ENCODE results near the gene ARMC3.
A peak's percentile ranks its signal among the peaks of the same experiment; 100 is the strongest.

ARMC3 gene

DNA sequence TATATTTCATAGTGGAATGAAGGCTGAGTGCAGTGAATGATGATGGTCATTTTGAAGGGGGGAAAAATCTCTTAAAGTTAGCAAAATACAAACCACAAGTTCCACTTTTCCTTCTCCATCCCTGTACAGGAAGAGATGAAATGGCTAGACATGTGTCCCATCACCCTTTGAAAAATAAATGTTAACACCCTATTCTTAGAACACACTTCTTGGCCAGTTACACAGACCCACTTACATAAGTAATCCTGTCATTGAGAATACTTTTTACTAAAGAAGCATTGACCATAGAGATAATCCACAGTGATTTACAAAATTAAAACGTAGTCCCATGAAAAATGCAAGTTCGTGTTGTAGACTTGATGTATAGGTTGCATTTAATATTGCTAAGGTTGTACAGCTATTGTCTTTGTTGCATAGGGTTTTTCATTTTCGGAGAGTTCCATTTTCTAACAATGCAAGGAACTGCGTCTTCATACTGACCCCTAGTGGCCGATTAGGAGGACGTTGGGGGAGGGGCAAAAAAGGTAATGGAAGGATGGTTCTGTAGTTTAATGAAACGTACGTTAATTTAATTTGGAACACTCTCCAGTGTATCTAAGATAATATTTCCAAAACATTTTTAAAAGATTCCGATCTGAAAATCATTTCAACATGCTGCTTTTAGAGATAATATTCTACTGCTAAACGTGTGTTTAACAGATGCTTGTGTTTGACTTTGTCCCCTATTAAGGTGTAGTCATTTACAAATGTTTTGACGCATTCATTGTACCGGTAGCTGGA is 60.9 kb downstream of the ARMC3 start:
- no peaks in the 10 kb centered on the region for H3K9me3 Mint-ChIP-seq
- ATAC-seq (replicated peaks) (peak in 1 of 2 donors; percentile 60), DNase-seq (peak; percentile 35)
- no peaks in the 10 kb centered on the region for H3K36me3 Mint-ChIP-seq
- H3K4me3 Mint-ChIP-seq: no peak overlapping the region
- no peak overlapping the region for H3K27ac Mint-ChIP-seq
- H3K4me1 Mint-ChIP-seq: peaks cover 0 to 4% of the 10 kb centered on the region in 2 donors
- peaks cover 10 to 16% of the 10 kb centered on the region in 2 donors for H3K27me3 Mint-ChIP-seq

DNA sequence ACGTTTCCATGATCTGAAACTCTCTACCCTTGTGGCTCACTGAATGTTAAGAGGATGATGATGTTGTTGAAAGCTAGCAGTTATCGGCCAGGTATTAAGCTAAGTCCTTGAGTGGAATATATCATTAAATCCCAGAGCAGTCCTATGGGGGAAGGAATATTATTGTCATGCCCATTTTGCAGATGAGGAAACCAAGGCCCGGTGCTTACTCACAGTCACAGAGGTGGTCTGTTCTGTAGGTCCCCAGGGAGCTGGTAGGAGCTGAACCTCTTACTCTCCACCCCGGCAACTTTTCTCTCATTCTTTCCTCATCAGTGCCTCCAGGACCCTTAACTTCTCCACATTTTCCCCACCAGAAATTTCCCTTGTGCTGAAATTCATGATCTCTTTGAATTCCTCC is 62.6 kb downstream of the ARMC3 start:
- no peak for ATAC-seq (replicated peaks)
- H3K27ac Mint-ChIP-seq: no peak overlapping the region
- H3K36me3 Mint-ChIP-seq: no peaks in the 10 kb centered on the region

DNA sequence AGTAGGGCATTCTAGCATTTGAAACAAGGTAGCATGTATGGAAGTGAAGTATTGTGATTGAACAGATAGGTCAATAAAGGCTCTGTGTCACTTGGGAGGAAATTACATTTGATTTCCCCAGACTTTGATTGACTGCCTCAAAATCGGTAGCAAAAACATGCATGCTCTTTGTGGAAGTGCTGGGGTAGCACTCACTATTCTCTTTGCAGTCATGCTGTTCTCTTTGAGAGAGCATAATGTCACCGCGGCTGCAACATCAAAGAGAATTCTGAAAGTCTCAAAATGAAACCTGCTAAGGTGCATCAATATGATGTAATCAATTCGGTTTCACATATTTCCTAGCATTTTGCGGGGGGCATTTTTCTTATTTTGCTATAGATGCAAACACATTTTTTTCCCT is 64.2 kb downstream of the ARMC3 start:
- DNase-seq: no peak
- Mint-ChIP-seq H3K27ac (no peak overlapping the region), H3K4me3 (no peak overlapping the region), H3K4me1 (peaks cover 0 to 4% of the 10 kb centered on the region in 2 donors), H3K27me3 (peaks cover 18 to 33% of the 10 kb centered on the region in 2 donors), H3K9me3 (no peaks in the 10 kb centered on the region), H3K36me3 (no peaks in the 10 kb centered on the region)
- no peak for ATAC-seq (replicated peaks)

More for the DNA sequence above, 62.6 kb downstream of the ARMC3 start:
- Mint-ChIP-seq H3K9me3 (no peaks in the 10 kb centered on the region), H3K4me1 (peaks cover 0 to 4% of the 10 kb centered on the region in 2 donors), H3K4me3 (no peak overlapping the region), H3K27me3 (peaks cover 13 to 27% of the 10 kb centered on the region in 2 donors)
- no peak for DNase-seq

DNA sequence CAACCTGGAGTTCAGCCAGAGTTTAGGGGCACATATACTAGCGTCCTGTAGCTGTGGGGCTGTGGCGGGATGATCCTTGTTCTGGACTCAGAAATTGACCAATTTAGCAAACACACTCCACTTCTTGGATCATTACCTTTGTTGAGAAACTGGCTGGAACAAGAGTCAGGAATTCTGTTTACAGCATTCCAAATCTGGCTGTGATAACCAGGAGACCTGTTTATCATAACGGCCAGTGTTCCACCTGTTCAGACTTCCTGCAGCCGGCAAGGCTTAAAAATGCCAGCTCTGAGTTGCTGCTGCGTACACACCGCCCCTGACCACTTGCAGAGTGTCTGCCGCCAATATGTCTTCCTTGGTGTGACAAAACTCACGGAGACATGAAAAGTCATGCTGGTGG is 64.8 kb downstream of the ARMC3 start:
- Mint-ChIP-seq H3K4me3 (no peak overlapping the region), H3K27me3 (peaks cover 18 to 33% of the 10 kb centered on the region in 2 donors), H3K27ac (no peak overlapping the region), H3K36me3 (no peaks in the 10 kb centered on the region), H3K4me1 (peaks cover 0 to 4% of the 10 kb centered on the region in 2 donors), H3K9me3 (no peaks in the 10 kb centered on the region)
- ATAC-seq (replicated peaks): no peak
- no peak for DNase-seq

DNA sequence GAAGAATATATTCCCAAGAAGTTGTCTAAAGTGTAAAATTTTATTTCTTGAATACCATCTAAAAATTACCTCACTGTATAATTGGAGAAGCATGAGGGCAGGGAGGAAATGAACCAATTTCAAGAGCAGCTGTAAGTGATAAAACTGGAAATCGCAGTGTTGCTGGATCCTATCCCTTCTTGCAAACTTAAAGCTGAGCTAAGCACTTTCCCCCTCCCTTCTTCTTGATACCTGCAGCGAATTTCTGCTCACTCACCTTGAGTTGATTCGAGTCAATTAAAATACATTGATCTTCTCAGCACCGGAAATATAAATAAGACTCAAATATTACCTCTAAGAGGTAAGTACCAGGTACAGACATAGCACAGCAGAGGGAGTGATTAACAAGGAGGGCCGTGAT is 65.5 kb downstream of the ARMC3 start:
- ATAC-seq (replicated peaks) (no peak), DNase-seq (no peak)
- Mint-ChIP-seq H3K4me1 (peaks cover 0 to 4% of the 10 kb centered on the region in 2 donors), H3K4me3 (no peak overlapping the region), H3K9me3 (no peaks in the 10 kb centered on the region), H3K27ac (no peak overlapping the region), H3K36me3 (no peaks in the 10 kb centered on the region), H3K27me3 (peaks cover 18 to 33% of the 10 kb centered on the region in 2 donors)

DNA sequence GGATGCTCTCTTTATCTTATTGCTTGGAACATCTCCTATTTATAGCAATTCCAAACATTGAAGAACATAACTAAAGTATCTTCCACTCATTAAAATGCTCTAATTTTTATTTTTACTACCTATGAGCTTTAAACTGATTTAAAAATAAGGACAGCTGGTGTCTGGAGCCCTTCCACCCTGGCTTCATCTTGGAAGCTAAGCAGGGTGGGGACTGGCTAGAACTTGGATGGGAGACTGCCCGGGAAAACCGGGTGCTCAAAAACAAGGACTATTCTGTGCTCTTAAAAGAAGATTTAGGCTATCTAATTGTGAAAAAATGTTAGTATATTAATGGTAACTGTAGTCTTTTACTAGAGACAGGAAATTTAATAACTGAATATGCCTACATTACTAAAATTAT is 69.2 kb downstream of the ARMC3 start:
- DNase-seq: no peak
- Mint-ChIP-seq H3K27me3 (peaks cover 20 to 25% of the 10 kb centered on the region in 2 donors), H3K27ac (peak overlapping the region; percentile 63), H3K4me1 (no peaks in the 10 kb centered on the region), H3K4me3 (no peak overlapping the region), H3K9me3 (no peaks in the 10 kb centered on the region), H3K36me3 (no peaks in the 10 kb centered on the region)
- ATAC-seq (replicated peaks): no peak

DNA sequence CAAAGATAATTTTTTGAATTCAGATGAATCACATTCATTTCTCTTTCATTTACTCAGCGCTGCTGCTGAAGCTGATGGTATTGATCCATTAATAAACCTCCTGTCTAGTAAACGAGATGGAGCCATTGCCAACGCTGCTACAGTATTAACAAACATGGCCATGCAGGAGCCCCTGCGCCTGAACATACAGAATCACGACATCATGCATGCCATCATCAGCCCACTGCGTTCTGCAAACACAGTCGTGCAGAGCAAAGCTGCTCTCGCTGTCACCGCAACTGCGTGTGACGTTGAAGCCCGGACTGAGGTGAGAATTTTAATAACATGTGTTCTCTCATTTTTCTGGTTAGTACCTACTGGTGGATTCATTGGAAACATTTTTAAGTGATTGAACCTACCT is 70.2 kb downstream of the ARMC3 start:
- no peak for ATAC-seq (replicated peaks)

DNA sequence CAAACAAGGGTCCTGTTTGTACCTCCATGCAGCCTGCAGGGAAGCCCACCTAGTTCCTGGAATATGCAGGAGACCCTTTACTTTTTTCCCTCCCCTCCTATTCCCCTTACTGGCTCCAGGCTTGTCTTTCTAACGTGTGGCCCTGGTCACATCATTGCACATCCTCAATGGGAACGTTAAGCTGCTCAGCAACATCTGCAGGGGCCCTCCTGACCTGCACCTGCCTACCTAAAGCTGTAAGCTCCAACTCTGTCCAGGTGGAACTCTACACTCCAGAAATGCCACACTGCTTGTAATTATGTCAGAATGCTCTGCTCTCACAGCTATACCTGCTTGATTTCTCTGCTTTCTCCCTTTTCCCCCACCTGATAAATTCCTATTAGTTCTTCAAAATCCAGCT is 72.1 kb downstream of the ARMC3 start:
- Mint-ChIP-seq H3K4me1 (no peaks in the 10 kb centered on the region), H3K4me3 (no peak overlapping the region), H3K36me3 (no peaks in the 10 kb centered on the region), H3K27me3 (peaks cover 29 to 34% of the 10 kb centered on the region in 2 donors), H3K9me3 (no peaks in the 10 kb centered on the region), H3K27ac (no peak overlapping the region)
- DNase-seq: no peak
- ATAC-seq (replicated peaks): no peak

More for the DNA sequence above, 70.2 kb downstream of the ARMC3 start:
- H3K27me3 Mint-ChIP-seq: peaks cover 25 to 28% of the 10 kb centered on the region in 2 donors
- no peak overlapping the region for H3K4me3 Mint-ChIP-seq
- no peaks in the 10 kb centered on the region for H3K4me1 Mint-ChIP-seq
- H3K36me3 Mint-ChIP-seq: no peaks in the 10 kb centered on the region
- DNase-seq: no peak
- H3K27ac Mint-ChIP-seq: no peak overlapping the region
- no peaks in the 10 kb centered on the region for H3K9me3 Mint-ChIP-seq

DNA sequence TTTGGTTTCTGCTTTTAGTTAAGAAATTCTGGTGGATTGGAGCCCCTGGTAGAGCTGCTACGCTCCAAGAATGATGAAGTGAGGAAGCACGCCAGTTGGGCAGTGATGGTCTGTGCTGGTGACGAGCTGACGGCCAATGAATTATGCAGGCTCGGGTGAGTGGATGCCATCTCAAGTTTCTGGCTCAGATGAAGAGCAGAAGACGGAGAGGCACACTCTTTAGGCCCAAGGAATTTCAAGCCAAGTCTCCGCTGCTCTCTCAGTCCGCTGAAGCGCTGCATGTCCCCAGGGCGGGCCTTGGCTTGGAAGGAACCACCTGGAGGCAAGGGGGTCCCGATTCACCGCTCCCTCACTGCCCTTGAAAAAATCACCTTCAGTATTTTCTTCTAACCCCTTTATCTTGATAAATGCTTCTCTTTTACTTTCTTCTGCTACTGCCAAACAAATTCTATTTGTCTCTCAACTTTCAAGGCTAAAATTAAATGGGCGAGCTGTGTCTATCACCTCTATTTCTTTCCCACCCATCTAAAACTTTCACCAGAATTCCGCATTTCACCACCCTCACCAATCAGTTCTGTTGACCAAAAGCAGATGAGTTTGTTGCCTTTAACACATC is 74.2 kb downstream of the ARMC3 start:
- no peak for DNase-seq
- H3K27me3 Mint-ChIP-seq: peaks cover 36 to 39% of the 10 kb centered on the region in 2 donors
- no peaks in the 10 kb centered on the region for H3K9me3 Mint-ChIP-seq
- H3K36me3 Mint-ChIP-seq: no peaks in the 10 kb centered on the region
- ATAC-seq (replicated peaks): no peak
- H3K4me1 Mint-ChIP-seq: no peaks in the 10 kb centered on the region
- H3K4me3 Mint-ChIP-seq: no peak overlapping the region
- no peak overlapping the region for H3K27ac Mint-ChIP-seq

DNA sequence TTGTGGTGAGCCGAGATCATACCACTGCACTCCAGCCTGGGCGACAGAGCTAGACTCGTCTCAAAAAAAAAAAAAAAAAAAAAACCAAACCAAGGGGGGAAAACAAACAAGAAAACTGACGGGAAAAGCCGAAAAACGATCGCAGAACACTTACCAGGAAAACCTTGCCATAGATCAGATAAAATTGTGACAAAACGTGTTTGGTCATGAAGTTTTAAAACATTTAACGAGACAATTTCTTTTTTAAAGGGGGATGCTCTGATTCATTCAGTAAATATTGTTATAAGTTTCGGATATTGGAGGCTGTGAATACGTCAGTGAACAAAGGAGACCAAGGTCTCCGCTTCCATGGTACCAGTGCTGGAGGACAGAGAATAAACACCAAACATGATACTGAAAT is 77.3 kb downstream of the ARMC3 start:
- H3K27ac Mint-ChIP-seq: no peak overlapping the region
- no peaks in the 10 kb centered on the region for H3K4me1 Mint-ChIP-seq
- no peak for DNase-seq
- peaks cover 32 to 42% of the 10 kb centered on the region in 2 donors for H3K27me3 Mint-ChIP-seq
- no peak overlapping the region for H3K4me3 Mint-ChIP-seq
- no peaks in the 10 kb centered on the region for H3K9me3 Mint-ChIP-seq
- H3K36me3 Mint-ChIP-seq: no peaks in the 10 kb centered on the region
- ATAC-seq (replicated peaks): no peak

DNA sequence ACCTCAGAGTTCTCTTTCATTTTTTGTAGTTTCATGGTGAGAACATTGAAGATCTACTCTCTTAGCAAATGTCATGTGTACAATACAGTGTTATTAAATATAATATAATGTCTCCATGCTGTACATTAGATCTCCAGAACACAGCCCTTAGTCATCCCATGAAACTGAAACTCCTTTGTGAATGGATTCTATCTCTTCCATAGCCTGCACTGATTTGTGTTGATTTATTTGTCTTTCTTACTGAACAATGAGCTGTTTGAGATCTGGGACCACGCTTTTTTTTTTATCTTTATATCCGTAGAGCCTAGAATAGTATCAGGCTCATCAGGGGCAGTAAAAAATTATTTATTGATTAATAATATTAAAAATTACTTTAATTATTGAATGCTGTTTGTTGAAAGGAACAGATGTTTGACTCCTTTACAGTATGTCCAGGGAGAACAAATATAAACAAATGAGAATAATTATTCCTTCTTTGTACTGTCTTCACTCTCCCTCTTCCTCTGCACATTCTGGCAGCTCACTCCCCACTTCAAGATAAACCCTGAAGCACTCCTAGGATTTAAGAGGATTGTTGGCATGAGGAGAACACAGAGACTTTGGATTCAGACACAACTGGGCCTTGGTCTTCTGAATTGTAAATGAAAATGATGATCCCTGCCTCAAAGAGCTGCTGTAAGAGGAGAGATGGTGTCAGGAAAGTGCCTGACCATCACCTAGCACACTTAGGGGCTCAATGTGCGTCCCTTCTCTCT is 85.9 kb downstream of the ARMC3 start:
- no peak overlapping the region for H3K27ac Mint-ChIP-seq
- ATAC-seq (replicated peaks) (no peak), DNase-seq (no peak)
- peaks cover 5 to 18% of the 10 kb centered on the region in 2 donors for H3K27me3 Mint-ChIP-seq
- no peak overlapping the region for H3K4me3 Mint-ChIP-seq
- no peaks in the 10 kb centered on the region for H3K36me3 Mint-ChIP-seq
- peaks cover 0 to 11% of the 10 kb centered on the region in 2 donors for H3K4me1 Mint-ChIP-seq
- no peaks in the 10 kb centered on the region for H3K9me3 Mint-ChIP-seq

DNA sequence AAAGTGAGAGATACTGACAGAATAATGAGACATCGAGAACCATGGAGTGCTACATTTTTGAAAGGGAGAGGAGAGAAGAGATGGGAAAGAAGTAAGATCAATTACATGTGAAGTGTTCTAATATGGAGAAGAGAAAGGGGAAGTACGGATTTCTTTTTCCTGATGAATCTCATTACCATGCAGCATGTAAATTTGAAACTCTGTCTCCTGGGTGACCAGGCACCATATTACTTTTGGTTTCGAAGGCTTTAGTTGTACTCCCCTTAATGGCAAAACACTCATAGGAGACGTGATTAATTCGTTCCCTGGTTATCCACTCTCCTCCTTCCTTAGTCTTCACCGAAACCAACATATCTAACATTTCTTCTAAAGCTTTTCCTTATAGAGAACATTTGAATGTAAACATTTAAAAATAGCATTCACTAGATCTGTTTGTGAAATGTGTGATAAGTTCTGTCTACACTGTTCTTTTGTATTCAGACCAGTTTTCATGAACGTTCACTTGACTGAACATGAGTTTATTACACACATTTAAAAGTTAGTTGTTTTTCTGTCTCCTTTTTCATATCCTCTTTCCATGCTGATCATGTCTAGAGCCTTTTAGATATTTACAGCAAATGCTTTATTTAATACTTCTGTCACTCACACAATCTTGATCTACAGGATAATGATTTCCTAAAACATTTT is 87.3 kb downstream of the ARMC3 start:
- Mint-ChIP-seq H3K9me3 (no peaks in the 10 kb centered on the region), H3K27me3 (peaks cover 5 to 26% of the 10 kb centered on the region in 2 donors), H3K4me3 (no peak overlapping the region), H3K27ac (no peak overlapping the region), H3K36me3 (no peaks in the 10 kb centered on the region), H3K4me1 (peaks cover 0 to 11% of the 10 kb centered on the region in 2 donors)
- ATAC-seq (replicated peaks) (peak; percentile 76 to 92), DNase-seq (no peak)

DNA sequence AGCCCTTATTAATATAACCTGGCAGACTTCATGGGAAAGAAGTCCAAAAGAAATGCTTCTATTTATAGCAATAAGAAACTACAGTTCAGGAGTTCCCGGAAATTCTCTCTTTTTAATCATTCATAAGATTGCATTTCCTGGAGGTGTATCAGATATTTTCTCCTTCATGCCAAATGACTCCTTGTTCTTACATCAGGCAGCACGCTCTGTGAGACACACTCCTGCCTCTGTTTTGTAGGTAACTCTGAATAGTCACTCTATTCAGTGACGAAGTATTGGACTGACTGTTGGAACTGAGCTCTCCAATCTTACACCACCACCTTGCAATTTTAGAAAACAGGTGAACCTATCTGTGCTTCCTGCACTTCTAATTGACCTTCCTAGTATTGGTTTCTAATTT is 88.8 kb downstream of the ARMC3 start:
- Mint-ChIP-seq H3K36me3 (no peaks in the 10 kb centered on the region), H3K4me1 (peaks cover 0 to 11% of the 10 kb centered on the region in 2 donors), H3K9me3 (peaks cover under 1 to 2% of the 10 kb centered on the region in 2 donors), H3K27ac (no peak overlapping the region), H3K4me3 (no peak overlapping the region), H3K27me3 (peaks cover 0 to 26% of the 10 kb centered on the region in 2 donors)
- ATAC-seq (replicated peaks): no peak
- DNase-seq: no peak

DNA sequence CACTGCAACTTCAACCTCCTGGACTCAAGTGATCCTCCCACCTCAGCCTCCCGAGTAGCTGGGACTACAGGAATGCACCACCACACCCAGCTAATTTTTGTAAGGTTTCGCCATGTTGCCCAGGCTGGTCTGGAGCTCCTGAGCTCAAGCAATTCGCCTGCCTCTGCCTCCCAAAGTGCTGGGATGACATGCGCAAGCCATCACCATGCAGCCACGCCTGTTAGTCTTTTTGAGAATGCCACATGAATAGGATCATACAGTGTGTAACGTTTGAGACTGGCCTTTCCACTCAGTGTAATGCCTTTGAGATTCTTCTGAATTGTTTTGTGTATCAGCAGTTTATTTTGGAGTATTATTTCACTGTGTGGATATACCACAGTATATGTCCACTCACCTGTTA is 91.8 kb downstream of the ARMC3 start:
- Mint-ChIP-seq H3K4me3 (no peak overlapping the region), H3K4me1 (peaks cover 0 to 11% of the 10 kb centered on the region in 2 donors)

More for the DNA sequence above, 91.8 kb downstream of the ARMC3 start:
- H3K36me3 Mint-ChIP-seq: no peaks in the 10 kb centered on the region
- no peak overlapping the region for H3K27ac Mint-ChIP-seq
- H3K27me3 Mint-ChIP-seq: peaks cover 20 to 48% of the 10 kb centered on the region in 2 donors
- H3K9me3 Mint-ChIP-seq: peaks cover 9 to 20% of the 10 kb centered on the region in 2 donors
- no peak for DNase-seq
- ATAC-seq (replicated peaks): no peak
